Keratinocyte (primary cell): ENCODE results near the gene RSPH9.

Experiments
- CTCF ChIP-seq, 3 experiments: IDR thresholded peaks in 1 of 3; conservative IDR thresholded peaks in 1 of 3; optimal IDR thresholded peaks in 1 of 3; 2 replicates in 2 of 3; 3 replicates in 1 of 3; pipeline versions ENCODE3 to v1.5.1; 2011; ENCODE audit warnings: low read length in 3 of 3, mild to moderate bottlenecking in 3 of 3, moderate library complexity in 2 of 3, control low read depth in 1 of 3, inconsistent platforms in 1 of 3; ENCODE audit not compliant: insufficient read depth in 2 of 3; ENCODE audit errors: extremely low read depth in 1 of 3
- EZH2 ChIP-seq: IDR thresholded peaks from one replicate; pipeline ENCODE4 v1.6.1; 2012; ENCODE audit warnings: inconsistent platforms, mild to moderate bottlenecking, low read length, moderate library complexity

GRCh38 chr6:43647613-43648012 lies 2.8 kb downstream of the RSPH9 start:
- TF ChIP-seq CTCF (optimal IDR thresholded peaks at IDR 0.05 in 1 of 3, IDR thresholded peaks at IDR 0.05 in 1 of 3, conservative IDR thresholded peaks at IDR 0.05 in 1 of 3; ENCODE audit: extremely low read depth in 1 of 3, insufficient read depth in 2 of 3, low read length in 3 of 3) = no peak
- TF ChIP-seq EZH2 = no peak
